ENCODE data around the gene NUDT15. TPM values are rescaled to one million over a fixed set of nuclear protein-coding genes. Genes with fewer than 3 reads are reported as not detected.
A peak's percentile ranks its signal among the peaks of the same experiment; 100 is the strongest.

NUDT15 gene
- total RNA-seq, 1 donor = 9.8 TPM

DNA sequence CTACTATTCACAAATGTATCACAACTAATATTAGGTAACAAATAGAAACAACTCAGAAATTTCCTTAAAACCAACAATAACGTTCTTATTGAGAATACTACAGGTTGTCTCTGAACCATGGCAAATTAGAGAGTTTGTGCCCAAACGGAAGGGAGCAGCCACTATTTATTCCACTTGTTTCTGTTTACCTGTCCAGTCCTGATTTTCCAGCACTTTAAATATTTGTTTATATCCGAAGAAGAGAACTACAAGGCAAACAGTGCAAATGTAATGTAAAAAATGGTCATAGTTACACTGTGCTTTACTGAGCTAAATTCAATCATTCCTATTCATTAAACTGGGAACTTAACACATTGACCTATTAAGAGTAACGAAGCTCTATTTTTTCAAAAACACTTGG lies 45.7 kb upstream of the NUDT15 start:
- H4K20me1 ChIP-seq (ENCODE audit: insufficient read depth, low read length) = peaks cover 2% of the 10 kb centered on the region
- H3K27ac ChIP-seq (ENCODE audit: low read depth, low read length) = no peak overlapping the region
- H3K79me2 ChIP-seq (ENCODE audit: insufficient read depth, low read length) = peaks cover 38% of the 10 kb centered on the region
- no peaks in the 10 kb centered on the region for H3K4me1 ChIP-seq (ENCODE audit: insufficient read depth, low read length)
- H3K4me3 ChIP-seq (ENCODE audit: insufficient read depth, low read length) = no peak overlapping the region
- no peaks in the 10 kb centered on the region for H3K9me3 ChIP-seq (ENCODE audit: low read depth, low read length)
- no peak overlapping the region for H2AFZ ChIP-seq (ENCODE audit: low read length)
- H3K27me3 ChIP-seq (ENCODE audit: insufficient read depth, low read length) = no peaks in the 10 kb centered on the region
- no peak for DNase-seq (ENCODE audit: insufficient read length, low spot score, missing footprints)
- H3K36me3 ChIP-seq (ENCODE audit: insufficient read depth, low read length) = peaks cover 12% of the 10 kb centered on the region
- H3K4me2 ChIP-seq (ENCODE audit: insufficient read depth, low read length) = no peak overlapping the region
- TF ChIP-seq CTCF (IDR thresholded peaks at IDR 0.05; ENCODE audit: extremely low read depth, low read depth, low read length) = no peak

- no peaks in the 10 kb centered on the region for H3K27me3 ChIP-seq (ENCODE audit: insufficient read depth, low read length)
- H3K27ac ChIP-seq (ENCODE audit: low read depth, low read length) = no peak overlapping the region
- no peak for DNase-seq (ENCODE audit: insufficient read length, low spot score, missing footprints)
- no peak for TF ChIP-seq CTCF (IDR thresholded peaks at IDR 0.05; ENCODE audit: extremely low read depth, low read depth, low read length)
- no peaks in the 10 kb centered on the region for H4K20me1 ChIP-seq (ENCODE audit: insufficient read depth, low read length)
- H2AFZ ChIP-seq (ENCODE audit: low read length) = no peak overlapping the region
- peaks cover 3% of the 10 kb centered on the region for H3K36me3 ChIP-seq (ENCODE audit: insufficient read depth, low read length)
- H3K4me1 ChIP-seq (ENCODE audit: insufficient read depth, low read length) = peaks cover 12% of the 10 kb centered on the region
- no peak overlapping the region for H3K4me2 ChIP-seq (ENCODE audit: insufficient read depth, low read length)
- no peaks in the 10 kb centered on the region for H3K9me3 ChIP-seq (ENCODE audit: low read depth, low read length)
- no peak overlapping the region for H3K4me3 ChIP-seq (ENCODE audit: insufficient read depth, low read length)
- H3K79me2 ChIP-seq (ENCODE audit: insufficient read depth, low read length) = peaks cover 57% of the 10 kb centered on the region
Measured at GRCh38 chr13:47997384-47997783, 40.1 kb upstream of the NUDT15 start.

DNA sequence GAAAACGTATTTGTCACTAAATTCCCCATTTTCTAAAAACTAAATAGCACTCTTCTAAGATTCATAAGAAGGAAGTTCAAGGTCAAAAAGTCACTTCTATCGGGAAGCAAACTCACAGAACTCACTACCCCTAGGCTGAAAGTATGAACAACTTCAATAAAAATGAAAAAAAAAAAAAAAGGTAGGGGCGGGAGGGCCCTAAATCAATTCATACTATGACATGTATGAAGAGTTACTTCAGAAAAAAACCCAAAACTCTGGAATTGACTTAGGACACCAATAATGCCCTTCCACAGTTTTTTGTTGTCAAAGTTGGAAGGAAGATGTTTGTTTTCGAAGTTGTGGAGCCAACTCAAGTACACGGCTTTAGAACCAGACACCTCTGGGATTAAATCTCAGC lies 37.6 kb upstream of the NUDT15 start:
- no peak for TF ChIP-seq CTCF (IDR thresholded peaks at IDR 0.05; ENCODE audit: extremely low read depth, low read depth, low read length)
- peak overlapping the region; percentile 99 for H3K4me3 ChIP-seq (ENCODE audit: insufficient read depth, low read length)
- no peak for DNase-seq (ENCODE audit: insufficient read length, low spot score, missing footprints)
- H3K27ac ChIP-seq (ENCODE audit: low read depth, low read length) = peak overlapping the region; percentile 86
- no peak overlapping the region for H2AFZ ChIP-seq (ENCODE audit: low read length)
- H3K9me3 ChIP-seq (ENCODE audit: low read depth, low read length) = no peaks in the 10 kb centered on the region
- H3K36me3 ChIP-seq (ENCODE audit: insufficient read depth, low read length) = no peaks in the 10 kb centered on the region
- peak overlapping the region; percentile 93 for H3K4me2 ChIP-seq (ENCODE audit: insufficient read depth, low read length)
- peaks cover 12% of the 10 kb centered on the region for H3K4me1 ChIP-seq (ENCODE audit: insufficient read depth, low read length)
- H4K20me1 ChIP-seq (ENCODE audit: insufficient read depth, low read length) = no peaks in the 10 kb centered on the region
- no peaks in the 10 kb centered on the region for H3K27me3 ChIP-seq (ENCODE audit: insufficient read depth, low read length)
- peaks cover 50% of the 10 kb centered on the region for H3K79me2 ChIP-seq (ENCODE audit: insufficient read depth, low read length)

DNA sequence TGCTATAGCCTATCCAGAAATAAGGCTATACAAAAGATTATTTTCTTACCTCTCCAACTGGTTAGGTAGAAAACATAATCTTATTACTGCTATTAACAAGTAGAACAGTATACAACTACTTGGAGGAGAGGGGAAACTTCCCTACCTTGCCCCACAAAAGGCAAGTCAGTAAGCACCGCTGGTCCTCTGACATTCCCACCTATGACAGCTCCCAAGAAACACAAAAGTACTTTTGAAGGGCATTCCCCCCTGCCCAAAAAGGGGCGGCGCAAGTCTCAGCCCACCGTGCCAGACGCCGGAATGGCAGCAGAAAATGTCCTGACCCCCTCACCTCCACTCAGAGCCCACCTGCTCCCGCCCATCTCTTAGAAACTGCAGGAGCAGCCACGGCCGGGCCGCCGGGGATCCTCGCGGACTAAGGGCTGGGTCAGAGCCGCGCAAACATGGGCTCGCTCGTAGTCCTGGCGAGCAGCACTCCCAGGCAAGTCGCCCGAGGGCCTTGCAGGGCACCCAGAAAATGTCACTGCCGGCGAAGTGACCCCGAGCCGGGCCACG lies 36.9 kb upstream of the NUDT15 start:
- Histone ChIP-seq H3K79me2 (ENCODE audit: insufficient read depth, low read length) (peaks cover 50% of the 10 kb centered on the region), H3K4me3 (ENCODE audit: insufficient read depth, low read length) (peak overlapping the region; percentile 99), H3K4me1 (ENCODE audit: insufficient read depth, low read length) (peaks cover 12% of the 10 kb centered on the region), H3K27ac (ENCODE audit: low read depth, low read length) (peak overlapping the region; percentile 86), H3K9me3 (ENCODE audit: low read depth, low read length) (no peaks in the 10 kb centered on the region), H2AFZ (ENCODE audit: low read length) (peak overlapping the region; percentile 99), H4K20me1 (ENCODE audit: insufficient read depth, low read length) (no peaks in the 10 kb centered on the region), H3K36me3 (ENCODE audit: insufficient read depth, low read length) (no peaks in the 10 kb centered on the region), H3K4me2 (ENCODE audit: insufficient read depth, low read length) (peak overlapping the region; percentile 93), H3K27me3 (ENCODE audit: insufficient read depth, low read length) (no peaks in the 10 kb centered on the region)
- peak; percentile 53 for DNase-seq (ENCODE audit: insufficient read length, low spot score, missing footprints)
- TF ChIP-seq CTCF (IDR thresholded peaks at IDR 0.05; ENCODE audit: extremely low read depth, low read depth, low read length) = no peak

Measured in osteoblast (primary cell).